T-helper 2 cell treated with Interferon-gamma antibody and Interleukin-4, amounts not matched to agents 5 μg/mL and 100 μg/mL, for 36 hours (primary cell): ENCODE data around the gene FRMD8.

ENCODE experiments used
- DNase-seq: peaks from one replicate; pipeline ENCODE4 v3.0.0; 2021; ENCODE audit warnings: low spot score
- H3K27ac Mint-ChIP-seq: one replicate; pipeline ENCODE4 v1.8.0; 2021; ENCODE audit warnings: mild to moderate bottlenecking, mixed read lengths
- H3K27me3 Mint-ChIP-seq: one replicate; pipeline ENCODE4 v1.8.0; 2021; ENCODE audit warnings: low read depth, mixed read lengths
- H3K36me3 Mint-ChIP-seq: one replicate; pipeline ENCODE4 v1.8.0; 2021; ENCODE audit warnings: low read depth, mixed read lengths
- H3K4me1 Mint-ChIP-seq: one replicate; pipeline ENCODE4 v1.8.0; 2021; ENCODE audit warnings: low read depth, mixed read lengths
- H3K4me3 Mint-ChIP-seq: one replicate; pipeline ENCODE4 v1.8.0; 2022; ENCODE audit warnings: mild to moderate bottlenecking, moderate library complexity, mixed read lengths
- H3K9me3 Mint-ChIP-seq: one replicate; pipeline ENCODE4 v1.8.0; 2021; ENCODE audit warnings: mixed read lengths

Gene FRMD8

GRCh38 chr11:65393513-65394079 is 7.2 kb downstream of the FRMD8 start:
- Mint-ChIP-seq H3K9me3 (no peaks in the 10 kb centered on the region), H3K27ac (no peak overlapping the region), H3K36me3 (peaks cover 24% of the 10 kb centered on the region), H3K4me3 (no peak overlapping the region), H3K4me1 (peaks cover 10% of the 10 kb centered on the region), H3K27me3 (no peaks in the 10 kb centered on the region)
- DNase-seq: no peak

- Mint-ChIP-seq H3K4me1 (peaks cover 5% of the 10 kb centered on the region), H3K36me3 (peaks cover 22% of the 10 kb centered on the region)
These were observed 7.7 kb downstream of the FRMD8 start for GRCh38 chr11:65394125-65394536.

GRCh38 chr11:65395961-65396530 is 9.6 kb downstream of the FRMD8 start:
- Mint-ChIP-seq H3K36me3 (peaks cover 25% of the 10 kb centered on the region), H3K9me3 (no peaks in the 10 kb centered on the region), H3K27me3 (no peaks in the 10 kb centered on the region), H3K27ac (no peak overlapping the region), H3K4me1 (no peaks in the 10 kb centered on the region), H3K4me3 (no peak overlapping the region)
- DNase-seq: no peak

More at GRCh38 chr11:65394125-65394536, 7.7 kb downstream of the FRMD8 start:
- no peak overlapping the region for H3K27ac Mint-ChIP-seq
- H3K27me3 Mint-ChIP-seq: no peaks in the 10 kb centered on the region
- DNase-seq: no peak
- no peak overlapping the region for H3K4me3 Mint-ChIP-seq
- H3K9me3 Mint-ChIP-seq: no peaks in the 10 kb centered on the region

GRCh38 chr11:65396769-65397745 is 10.6 kb downstream of the FRMD8 start:
- Mint-ChIP-seq H3K4me1 (no peaks in the 10 kb centered on the region), H3K27ac (no peak overlapping the region), H3K9me3 (no peaks in the 10 kb centered on the region), H3K4me3 (no peak overlapping the region), H3K36me3 (peaks cover 25% of the 10 kb centered on the region), H3K27me3 (no peaks in the 10 kb centered on the region)
- DNase-seq: no peak

GRCh38 chr11:65398362-65398910 is 12.0 kb downstream of the FRMD8 start:
- no peak for DNase-seq
- H3K9me3 Mint-ChIP-seq: no peaks in the 10 kb centered on the region
- peaks cover under 1% of the 10 kb centered on the region for H3K4me1 Mint-ChIP-seq
- H3K27me3 Mint-ChIP-seq: no peaks in the 10 kb centered on the region
- H3K36me3 Mint-ChIP-seq: peaks cover 23% of the 10 kb centered on the region
- H3K4me3 Mint-ChIP-seq: no peak overlapping the region
- H3K27ac Mint-ChIP-seq: no peak overlapping the region

GRCh38 chr11:65399249-65399648 is 12.8 kb downstream of the FRMD8 start:
- no peak for DNase-seq
- Mint-ChIP-seq H3K36me3 (peaks cover 24% of the 10 kb centered on the region), H3K27me3 (no peaks in the 10 kb centered on the region), H3K4me1 (peaks cover 3% of the 10 kb centered on the region), H3K27ac (no peak overlapping the region), H3K4me3 (no peak overlapping the region), H3K9me3 (no peaks in the 10 kb centered on the region)

GRCh38 chr11:65399845-65400244 is 13.4 kb downstream of the FRMD8 start:
- DNase-seq: no peak
- no peak overlapping the region for H3K27ac Mint-ChIP-seq
- H3K9me3 Mint-ChIP-seq: no peaks in the 10 kb centered on the region
- peaks cover 28% of the 10 kb centered on the region for H3K36me3 Mint-ChIP-seq
- no peak overlapping the region for H3K4me3 Mint-ChIP-seq
- peaks cover 3% of the 10 kb centered on the region for H3K4me1 Mint-ChIP-seq
- H3K27me3 Mint-ChIP-seq: no peaks in the 10 kb centered on the region

GRCh38 chr11:65400307-65401072 is 14.1 kb downstream of the FRMD8 start:
- Mint-ChIP-seq H3K4me1 (peaks cover 3% of the 10 kb centered on the region), H3K36me3 (peaks cover 29% of the 10 kb centered on the region), H3K27me3 (no peaks in the 10 kb centered on the region), H3K4me3 (no peak overlapping the region), H3K9me3 (no peaks in the 10 kb centered on the region), H3K27ac (no peak overlapping the region)
- no peak for DNase-seq

GRCh38 chr11:65401073-65401802 is 14.8 kb downstream of the FRMD8 start:
- no peaks in the 10 kb centered on the region for H3K9me3 Mint-ChIP-seq
- peaks cover 3% of the 10 kb centered on the region for H3K4me1 Mint-ChIP-seq
- H3K27ac Mint-ChIP-seq: no peak overlapping the region

GRCh38 chr11:65401803-65402248 is 15.4 kb downstream of the FRMD8 start:
- no peak overlapping the region for H3K27ac Mint-ChIP-seq
- no peak for DNase-seq
- H3K4me3 Mint-ChIP-seq: no peak overlapping the region
- peaks cover 3% of the 10 kb centered on the region for H3K4me1 Mint-ChIP-seq
- H3K9me3 Mint-ChIP-seq: no peaks in the 10 kb centered on the region
- H3K27me3 Mint-ChIP-seq: no peaks in the 10 kb centered on the region
- H3K36me3 Mint-ChIP-seq: peaks cover 29% of the 10 kb centered on the region

More at GRCh38 chr11:65401073-65401802, 14.8 kb downstream of the FRMD8 start:
- Mint-ChIP-seq H3K36me3 (peaks cover 29% of the 10 kb centered on the region), H3K27me3 (no peaks in the 10 kb centered on the region), H3K4me3 (no peak overlapping the region)
- DNase-seq: no peak

- H3K36me3 Mint-ChIP-seq: peaks cover 24% of the 10 kb centered on the region
- no peaks in the 10 kb centered on the region for H3K27me3 Mint-ChIP-seq
- H3K4me3 Mint-ChIP-seq: no peak overlapping the region
- H3K9me3 Mint-ChIP-seq: no peaks in the 10 kb centered on the region
- no peak overlapping the region for H3K27ac Mint-ChIP-seq
- peaks cover 3% of the 10 kb centered on the region for H3K4me1 Mint-ChIP-seq
- no peak for DNase-seq
These were observed 16.4 kb downstream of the FRMD8 start for GRCh38 chr11:65402790-65403189.

GRCh38 chr11:65403607-65404121 is 17.2 kb downstream of the FRMD8 start:
- DNase-seq: no peak
- H3K9me3 Mint-ChIP-seq: no peaks in the 10 kb centered on the region
- H3K4me1 Mint-ChIP-seq: peaks cover 3% of the 10 kb centered on the region
- H3K27me3 Mint-ChIP-seq: no peaks in the 10 kb centered on the region
- H3K36me3 Mint-ChIP-seq: peaks cover 21% of the 10 kb centered on the region
- no peak overlapping the region for H3K27ac Mint-ChIP-seq
- no peak overlapping the region for H3K4me3 Mint-ChIP-seq

GRCh38 chr11:65404210-65404609 is 17.8 kb downstream of the FRMD8 start:
- H3K36me3 Mint-ChIP-seq: peaks cover 23% of the 10 kb centered on the region
- DNase-seq: no peak
- no peaks in the 10 kb centered on the region for H3K27me3 Mint-ChIP-seq
- no peak overlapping the region for H3K27ac Mint-ChIP-seq
- H3K9me3 Mint-ChIP-seq: no peaks in the 10 kb centered on the region
- H3K4me3 Mint-ChIP-seq: no peak overlapping the region
- H3K4me1 Mint-ChIP-seq: peaks cover 3% of the 10 kb centered on the region
